SJCRH30 (cell line): Measurements from ENCODE around the gene GPD1. TPM values are rescaled to one million over a fixed set of nuclear protein-coding genes. Genes with fewer than 3 reads are reported as not detected.
A peak's percentile ranks its signal among the peaks of the same experiment; 100 is the strongest.

Source experiments
- DNase-seq, 2 experiments: peaks; one replicate each; pipeline ENCODE4 v3.0.0-alpha.2; 2015 to 2020
- H3K27ac ChIP-seq: fragments of 250-450 bp; sonication (Bioruptor Pico); 2 replicates; pipeline ENCODE4 v1.5.1; 2020; ENCODE audit warnings: mild to moderate bottlenecking, moderate library complexity
- H3K27me3 ChIP-seq: fragments of 250-450 bp; sonication (Bioruptor Pico); 2 replicates; pipeline ENCODE4 v1.5.1; 2020; ENCODE audit warnings: mild to moderate bottlenecking, moderate library complexity
- H3K36me3 ChIP-seq: fragments of 250-450 bp; sonication (Bioruptor Pico); 2 replicates; pipeline ENCODE4 v1.5.1; 2020; ENCODE audit warnings: mild to moderate bottlenecking, moderate library complexity
- H3K4me1 ChIP-seq: fragments of 250-450 bp; sonication (Bioruptor Pico); 2 replicates; pipeline ENCODE4 v1.5.1; 2020; ENCODE audit warnings: mild to moderate bottlenecking, moderate library complexity
- H3K4me3 ChIP-seq: fragments of 250-450 bp; sonication (Bioruptor Pico); 2 replicates; pipeline ENCODE4 v1.5.1; 2020; ENCODE audit warnings: mild to moderate bottlenecking, moderate library complexity
- H3K9me3 ChIP-seq: fragments of 250-450 bp; sonication (Bioruptor Pico); replicated peaks from 2 replicates; pipeline ENCODE4 v1.5.1; 2020; ENCODE audit warnings: mild to moderate bottlenecking, moderate library complexity
- total RNA-seq: library from RNA; depleted of rRNA; stranded (reverse); fragments of >200 nt; shearing (Covaris generic); gene quantifications from 2 replicates; pipeline ENCODE4 v1.2.3, GENCODE V29; 2014; rRNA removed

GPD1 gene
- total RNA-seq = 0.23 and 0.24 TPM in 2 replicates

DNA sequence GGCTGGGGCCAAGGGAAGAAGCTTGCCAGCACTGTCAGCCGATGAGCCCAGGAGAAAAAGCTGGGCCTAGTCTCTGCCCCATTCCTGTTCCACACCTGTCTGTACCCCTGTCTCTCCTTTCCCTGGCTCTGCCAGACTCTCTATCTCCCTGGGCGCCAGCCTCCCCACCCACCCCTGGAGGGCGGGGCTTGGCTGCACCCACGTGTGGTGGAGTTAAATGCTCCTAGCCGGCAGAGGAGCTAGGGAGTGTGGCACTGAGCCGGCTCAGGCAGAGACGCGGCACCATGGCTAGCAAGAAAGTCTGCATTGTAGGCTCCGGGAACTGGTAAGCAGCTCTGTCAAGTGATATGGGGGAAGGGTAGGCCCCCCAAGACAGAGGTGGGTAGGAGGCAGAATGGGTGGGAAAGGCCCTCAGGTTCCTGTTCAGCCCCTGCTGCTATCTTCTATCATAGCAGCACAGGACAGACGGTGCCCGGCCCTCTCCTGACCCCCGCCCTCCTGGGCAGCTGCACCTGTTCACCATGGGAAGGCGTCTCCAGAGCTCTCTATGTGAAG is at the start of gene GPD1:
Gene GPD1, plus strand, starts transcription at position 242 of the 555 bp plus-strand sequence. Its CDS starts 43 bp downstream, at position 285.
- Histone ChIP-seq H3K27ac (no peak within 1 kb of the TSS), H3K9me3 (no peaks in the 10 kb centered on the region), H3K36me3 (peaks cover 23% of the 10 kb centered on the region), H3K27me3 (no peaks in the 10 kb centered on the region), H3K4me3 (no peak within 1 kb of the TSS), H3K4me1 (peaks cover 11% of the 10 kb centered on the region)
- DNase-seq = peak; percentile 61 to 73

DNA sequence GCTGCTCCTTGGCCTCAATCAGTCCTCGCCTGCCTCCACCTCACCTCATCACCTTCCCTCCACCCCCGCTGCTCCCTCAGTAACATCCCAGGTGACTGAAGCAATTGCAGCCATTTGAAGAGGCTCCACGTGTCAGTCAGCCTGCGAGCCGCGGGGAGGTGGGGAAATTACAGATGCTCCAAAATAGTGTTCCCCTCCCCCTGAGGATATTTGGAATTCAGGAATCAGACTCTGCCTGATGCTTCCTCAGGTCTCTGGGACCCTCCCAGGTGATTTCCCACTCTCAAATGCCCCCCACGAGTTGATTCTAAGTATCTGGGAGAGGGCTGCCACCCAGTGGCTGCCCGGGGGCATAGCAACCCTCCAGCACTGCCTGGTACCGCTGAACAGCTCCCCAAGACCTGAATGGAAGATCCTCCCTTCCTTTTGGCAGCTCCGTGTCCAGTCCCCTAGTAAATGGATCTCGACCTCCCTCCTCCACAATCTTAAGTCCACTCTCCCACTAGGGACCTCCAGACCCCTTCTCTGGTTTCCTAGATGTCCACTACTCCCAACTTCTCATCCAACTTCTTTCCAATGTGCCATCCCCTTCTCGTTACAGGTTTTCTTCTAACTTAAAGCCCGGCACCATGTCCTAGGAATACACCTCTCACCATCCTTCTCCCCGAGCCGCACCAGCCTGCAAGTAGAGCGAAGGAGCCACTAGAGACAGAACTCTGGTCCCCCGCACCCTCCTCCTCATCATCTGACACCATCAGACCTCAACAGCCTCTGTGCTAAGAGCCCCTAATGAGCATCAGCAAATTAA is 47.8 kb upstream of the GPD1 start:
- peak; percentile 59 to 75 for DNase-seq
- Histone ChIP-seq H3K27ac (no peak overlapping the region), H3K36me3 (no peaks in the 10 kb centered on the region), H3K27me3 (peaks cover 10% of the 10 kb centered on the region; the same call in 1 of the 2 replicates), H3K4me3 (no peak overlapping the region), H3K9me3 (no peaks in the 10 kb centered on the region), H3K4me1 (peaks cover 10% of the 10 kb centered on the region; the same call in 1 of the 2 replicates)

DNA sequence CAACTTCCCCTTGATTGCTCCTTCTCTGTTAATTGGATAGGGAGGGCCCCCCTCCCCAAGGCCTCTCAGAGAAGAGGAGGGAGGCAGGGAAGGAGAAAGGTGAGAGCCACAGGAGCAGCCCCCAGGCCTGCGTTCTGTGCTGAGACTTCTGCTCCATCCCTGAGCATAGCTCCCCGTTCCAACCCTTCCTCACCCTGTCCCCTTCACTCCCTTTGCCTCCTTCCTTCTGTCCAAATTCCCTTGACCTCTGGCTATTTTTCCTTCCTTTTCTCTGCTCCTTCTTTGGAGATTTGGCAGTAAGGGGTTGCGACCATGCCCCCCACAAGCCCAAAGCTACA is 47.2 kb upstream of the GPD1 start:
- Histone ChIP-seq H3K27me3 (peaks cover 6% of the 10 kb centered on the region; the same call in 1 of the 2 replicates), H3K27ac (no peak overlapping the region), H3K9me3 (no peaks in the 10 kb centered on the region), H3K4me3 (peak overlapping the region; percentile 83), H3K4me1 (peaks cover 7% of the 10 kb centered on the region; the same call in 1 of the 2 replicates), H3K36me3 (no peaks in the 10 kb centered on the region)
- no peak for DNase-seq

GRCh38 chr12:50057000-50057841 is 46.6 kb upstream of the GPD1 start, which contains the start of gene ASIC1:
Gene ASIC1, plus strand, starts transcription at chr12:50057596. Its CDS starts 1,171 bp downstream, at chr12:50058767.
- DNase-seq = peak; percentile 80 to 84
- Histone ChIP-seq H3K27ac (no peak within 1 kb of the TSS), H3K27me3 (0 out of 2 replicates have a peak, but pooled peaks cover 4% of the 10 kb centered on the region), H3K4me3 (peak within 1 kb of the TSS; percentile 83), H3K9me3 (no peaks in the 10 kb centered on the region), H3K36me3 (no peaks in the 10 kb centered on the region), H3K4me1 (peaks cover 11% of the 10 kb centered on the region)

DNA sequence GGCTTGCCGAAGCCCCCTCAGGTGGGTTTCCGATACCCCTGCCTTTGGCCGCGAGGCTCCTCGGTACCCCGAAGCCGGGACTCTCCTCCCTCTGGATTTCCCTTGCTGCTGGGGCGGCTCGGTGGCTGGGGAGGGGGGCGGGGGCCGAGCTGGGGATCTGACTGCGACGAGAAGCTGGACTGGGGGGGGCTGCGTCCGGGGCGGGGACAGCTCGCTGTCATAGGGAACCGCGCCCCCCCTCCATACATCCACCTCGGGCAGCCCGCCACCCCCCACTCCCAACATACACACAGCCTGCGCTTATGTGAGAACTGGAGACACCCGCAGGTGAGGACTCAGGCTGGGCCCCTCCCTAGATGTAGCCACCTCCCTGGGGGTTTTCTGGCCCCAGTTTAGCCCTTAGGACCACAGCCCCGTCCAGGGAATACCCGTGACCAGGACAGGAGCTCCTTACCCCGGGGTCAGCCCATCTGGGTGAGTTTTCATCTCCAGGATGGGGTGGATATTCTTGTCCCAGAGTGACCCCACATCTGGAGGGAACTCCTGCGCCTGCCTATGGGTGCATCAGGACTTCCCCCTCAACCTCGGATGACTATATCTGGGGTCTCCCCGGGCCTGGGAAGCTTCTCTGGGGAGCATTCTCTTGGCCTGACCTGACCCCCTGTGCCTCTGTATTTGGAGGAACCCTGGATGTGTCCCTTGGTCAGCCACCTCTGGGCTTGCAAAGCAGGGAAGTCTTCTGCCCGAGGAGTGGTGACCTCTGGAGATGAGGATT is 45.7 kb upstream of the GPD1 start:
- H3K36me3 ChIP-seq = no peaks in the 10 kb centered on the region
- peak overlapping the region; percentile 83 for H3K4me3 ChIP-seq
- no peak overlapping the region for H3K27ac ChIP-seq
- peaks cover 20% of the 10 kb centered on the region for H3K4me1 ChIP-seq
- H3K27me3 ChIP-seq = 0 out of 2 replicates have a peak, but pooled peaks cover 4% of the 10 kb centered on the region
- peak in 1 of 2 experiments; percentile 25 for DNase-seq
- H3K9me3 ChIP-seq = no peaks in the 10 kb centered on the region

DNA sequence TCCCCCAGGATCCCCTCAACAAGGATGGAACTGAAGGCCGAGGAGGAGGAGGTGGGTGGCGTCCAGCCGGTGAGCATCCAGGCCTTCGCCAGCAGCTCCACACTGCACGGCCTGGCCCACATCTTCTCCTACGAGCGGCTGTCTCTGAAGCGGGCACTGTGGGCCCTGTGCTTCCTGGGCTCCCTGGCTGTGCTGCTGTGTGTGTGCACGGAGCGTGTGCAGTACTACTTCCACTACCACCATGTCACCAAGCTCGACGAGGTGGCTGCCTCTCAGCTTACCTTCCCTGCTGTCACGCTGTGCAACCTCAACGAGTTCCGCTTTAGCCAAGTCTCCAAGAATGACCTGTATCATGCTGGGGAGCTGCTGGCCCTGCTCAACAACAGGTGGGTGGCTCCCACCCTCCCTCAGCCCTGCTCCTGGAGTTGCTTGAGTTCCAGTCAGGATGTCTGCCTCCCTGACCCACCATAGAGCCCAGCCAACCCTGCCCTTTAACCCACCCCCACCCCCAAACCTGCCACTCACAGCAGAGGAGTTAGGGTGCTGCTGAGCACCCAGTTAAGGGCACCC is 45.0 kb upstream of the GPD1 start:
- Histone ChIP-seq H3K4me3 (no peak overlapping the region), H3K4me1 (peaks cover 27% of the 10 kb centered on the region), H3K27me3 (0 out of 2 replicates have a peak, but pooled peaks cover 4% of the 10 kb centered on the region), H3K9me3 (no peaks in the 10 kb centered on the region), H3K27ac (no peak overlapping the region), H3K36me3 (no peaks in the 10 kb centered on the region)
- no peak for DNase-seq

DNA sequence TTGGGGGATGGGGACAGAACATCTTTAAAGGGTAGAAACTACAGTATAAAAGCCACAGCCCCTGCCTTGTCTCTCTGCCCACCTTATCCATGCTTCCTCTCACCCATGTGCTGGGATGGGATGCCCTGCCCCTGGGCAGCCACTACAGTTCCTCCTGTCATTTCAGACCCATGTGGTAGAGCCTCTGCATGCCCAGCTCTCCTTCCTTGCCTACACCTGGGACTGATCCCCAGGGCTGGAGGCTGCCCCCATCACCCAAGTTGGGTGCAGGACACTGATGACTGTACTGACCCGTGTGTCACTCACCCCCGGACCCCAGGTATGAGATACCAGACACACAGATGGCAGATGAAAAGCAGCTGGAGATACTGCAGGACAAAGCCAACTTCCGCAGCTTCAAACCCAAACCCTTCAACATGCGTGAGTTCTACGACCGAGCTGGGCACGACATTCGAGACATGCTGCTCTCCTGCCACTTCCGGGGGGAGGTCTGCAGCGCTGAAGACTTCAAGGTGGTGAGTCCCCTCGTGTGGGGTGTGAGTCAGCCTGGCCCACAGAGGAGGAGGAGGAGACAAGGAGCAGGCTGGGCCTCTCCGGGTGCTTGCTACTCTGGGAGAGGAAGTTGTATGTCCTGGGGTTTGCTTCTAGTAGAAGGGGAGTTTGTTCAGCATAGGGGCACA is 44.2 kb upstream of the GPD1 start:
- no peak for DNase-seq
- Histone ChIP-seq H3K27ac (no peak overlapping the region), H3K4me1 (peaks cover 28% of the 10 kb centered on the region), H3K27me3 (0 out of 2 replicates have a peak, but pooled peaks cover 4% of the 10 kb centered on the region), H3K36me3 (no peaks in the 10 kb centered on the region), H3K4me3 (no peak overlapping the region), H3K9me3 (no peaks in the 10 kb centered on the region)

DNA sequence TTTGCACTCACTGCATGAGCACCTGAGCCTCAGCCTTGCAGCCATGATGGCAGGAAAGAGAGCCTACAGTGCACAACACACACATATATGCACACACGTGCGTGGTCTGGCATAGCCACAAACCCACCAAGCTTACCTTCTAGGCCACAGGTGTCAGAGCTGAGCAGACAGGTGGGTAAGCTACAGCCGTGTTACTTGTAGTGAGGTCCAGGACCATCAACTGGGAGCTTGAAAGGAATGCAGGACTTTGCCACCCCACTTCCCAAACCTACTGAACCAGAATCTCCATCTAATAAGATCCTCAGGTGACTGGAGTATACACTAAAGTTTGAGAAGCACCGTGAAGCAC is 43.7 kb upstream of the GPD1 start:
- no peak for DNase-seq
- Histone ChIP-seq H3K9me3 (no peaks in the 10 kb centered on the region), H3K27me3 (0 out of 2 replicates have a peak, but pooled peaks cover 4% of the 10 kb centered on the region), H3K4me1 (peaks cover 28% of the 10 kb centered on the region), H3K36me3 (no peaks in the 10 kb centered on the region), H3K27ac (no peak overlapping the region), H3K4me3 (no peak overlapping the region)

- no peaks in the 10 kb centered on the region for H3K9me3 ChIP-seq
- H3K4me3 ChIP-seq = no peak overlapping the region
- H3K27ac ChIP-seq = no peak overlapping the region
- H3K4me1 ChIP-seq = peaks cover 33% of the 10 kb centered on the region
- no peak for DNase-seq
- 0 out of 2 replicates have a peak, but pooled peaks cover 3% of the 10 kb centered on the region for H3K27me3 ChIP-seq
- H3K36me3 ChIP-seq = no peaks in the 10 kb centered on the region
Observed at GRCh38 chr12:50061171-50061570, 42.6 kb upstream of the GPD1 start.

DNA sequence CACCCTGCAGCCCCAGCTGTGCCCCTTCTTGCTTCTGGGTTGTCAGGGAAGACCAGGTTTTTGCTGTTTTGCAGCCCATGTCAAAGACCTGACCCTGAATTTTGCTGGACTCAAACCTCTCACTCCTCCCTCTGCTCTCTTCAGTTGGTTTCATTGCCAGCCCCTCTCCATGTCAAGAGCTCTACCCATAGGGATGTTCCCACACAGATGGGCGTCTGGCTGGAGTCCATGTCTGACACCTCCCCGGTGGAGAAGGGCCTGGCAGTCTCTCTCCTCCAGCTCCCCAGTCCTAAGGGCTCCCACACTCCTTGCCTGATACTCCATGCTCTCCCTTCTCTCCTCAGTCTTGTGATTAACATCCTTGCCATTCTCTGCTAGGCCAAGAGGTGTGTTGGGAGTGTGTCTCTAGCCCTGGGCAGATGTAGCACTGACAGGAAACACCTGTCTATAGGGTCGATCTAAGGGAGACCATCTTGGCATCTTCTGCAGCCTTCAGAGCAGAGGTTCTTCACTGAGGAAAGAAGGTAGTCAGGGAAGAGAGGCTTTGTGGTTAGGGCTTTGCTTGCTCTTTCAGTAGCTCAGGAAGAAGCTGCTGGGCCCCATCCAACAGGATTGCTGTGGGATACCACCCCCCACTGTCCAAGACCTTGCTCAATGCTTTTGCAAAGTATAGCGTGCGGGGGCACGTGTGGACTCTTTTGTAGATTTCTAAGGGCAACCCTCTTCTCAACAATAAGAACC is 41.7 kb upstream of the GPD1 start:
- H3K36me3 ChIP-seq = no peaks in the 10 kb centered on the region
- peaks cover 36% of the 10 kb centered on the region for H3K4me1 ChIP-seq
- no peaks in the 10 kb centered on the region for H3K27me3 ChIP-seq
- DNase-seq = no peak
- H3K27ac ChIP-seq = peak overlapping the region; percentile 47
- no peak overlapping the region for H3K4me3 ChIP-seq
- no peaks in the 10 kb centered on the region for H3K9me3 ChIP-seq

DNA sequence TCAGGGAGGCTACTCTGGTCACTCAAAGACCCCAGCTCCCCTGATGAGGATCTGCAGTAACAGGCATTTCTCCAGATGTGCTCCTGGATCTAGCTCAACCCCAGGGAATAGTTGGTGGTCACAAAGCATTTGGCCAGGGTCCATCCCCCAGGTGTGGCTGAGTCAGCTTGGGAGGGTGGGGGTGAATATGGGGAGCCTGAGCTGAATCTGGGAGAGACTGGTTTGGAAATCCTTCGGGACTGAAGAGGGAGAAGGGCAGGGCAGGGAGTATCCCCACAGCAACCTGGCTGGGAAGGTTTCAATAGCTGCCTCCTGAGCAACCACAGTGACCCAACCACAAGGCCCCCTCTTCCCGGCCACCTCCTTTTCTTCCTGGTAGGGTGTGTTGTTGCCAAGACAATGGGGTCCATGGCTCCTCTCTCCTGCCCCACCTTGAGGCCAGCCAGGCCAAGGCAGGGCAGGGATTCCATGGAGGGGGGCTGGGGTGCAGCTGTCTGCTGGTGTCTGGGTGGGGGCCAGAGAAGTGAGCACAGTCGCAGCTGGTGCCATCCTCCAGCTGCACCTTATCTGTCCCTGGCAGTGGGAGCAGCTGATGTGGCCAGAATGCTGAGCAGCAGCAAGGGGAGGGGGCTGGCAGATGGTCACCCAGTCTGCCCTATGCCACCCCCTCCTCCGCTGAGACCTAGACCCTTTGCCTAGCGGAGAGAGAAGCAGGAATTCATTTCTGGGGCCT is 40.9 kb upstream of the GPD1 start:
- DNase-seq = peak; percentile 83 to 84
- Histone ChIP-seq H3K27me3 (no peaks in the 10 kb centered on the region), H3K9me3 (no peaks in the 10 kb centered on the region), H3K4me1 (peaks cover 36% of the 10 kb centered on the region), H3K27ac (peak overlapping the region; percentile 47), H3K4me3 (no peak overlapping the region), H3K36me3 (no peaks in the 10 kb centered on the region)

- Histone ChIP-seq H3K36me3 (no peaks in the 10 kb centered on the region), H3K27me3 (no peaks in the 10 kb centered on the region), H3K4me3 (no peak overlapping the region), H3K4me1 (peaks cover 36% of the 10 kb centered on the region), H3K9me3 (no peaks in the 10 kb centered on the region), H3K27ac (peak overlapping the region; percentile 1; the same call in 1 of the 2 replicates)
- DNase-seq = no peak
Observed at GRCh38 chr12:50065726-50066310, 38.0 kb upstream of the GPD1 start.
